Kidney epithelial cell (primary cell): ENCODE data around the gene SENP6. TPM values are rescaled to one million over a fixed set of nuclear protein-coding genes. Genes with fewer than 3 reads are reported as not detected.

ENCODE experiments used
- DNase-seq: peaks from one replicate; pipeline ENCODE4 v3.0.0-alpha.2; 2010; ENCODE audit warnings: low read depth
- H3K27me3 ChIP-seq: 2 replicates; pipeline ENCODE4 v1.6.0; 2011; ENCODE audit warnings: low read length; ENCODE audit not compliant: control insufficient read depth, insufficient read depth
- H3K36me3 ChIP-seq: 2 replicates; pipeline ENCODE4 v1.5.1; 2011; ENCODE audit warnings: low read length; ENCODE audit not compliant: control insufficient read depth, insufficient read depth
- H3K4me3 ChIP-seq: 2 replicates; pipeline ENCODE4 v1.5.1; 2011; ENCODE audit warnings: low read depth, mild to moderate bottlenecking, control low read depth, low read length
- CTCF ChIP-seq: IDR thresholded peaks from 2 replicates; pipeline ENCODE4 v1.5.1; 2011; ENCODE audit warnings: mild to moderate bottlenecking, moderate library complexity, low read length, control low read depth, inconsistent platforms; ENCODE audit not compliant: insufficient read depth, poor library complexity, severe bottlenecking
- total RNA-seq: library from RNA; depleted of rRNA; stranded (reverse); fragments of >200 nt; gene quantifications from 2 replicates; pipeline ENCODE4 v1.2.3, GENCODE V29; 2015

Gene SENP6
- total RNA-seq, 1 donor from 2014 or later: 68.5 TPM

DNA sequence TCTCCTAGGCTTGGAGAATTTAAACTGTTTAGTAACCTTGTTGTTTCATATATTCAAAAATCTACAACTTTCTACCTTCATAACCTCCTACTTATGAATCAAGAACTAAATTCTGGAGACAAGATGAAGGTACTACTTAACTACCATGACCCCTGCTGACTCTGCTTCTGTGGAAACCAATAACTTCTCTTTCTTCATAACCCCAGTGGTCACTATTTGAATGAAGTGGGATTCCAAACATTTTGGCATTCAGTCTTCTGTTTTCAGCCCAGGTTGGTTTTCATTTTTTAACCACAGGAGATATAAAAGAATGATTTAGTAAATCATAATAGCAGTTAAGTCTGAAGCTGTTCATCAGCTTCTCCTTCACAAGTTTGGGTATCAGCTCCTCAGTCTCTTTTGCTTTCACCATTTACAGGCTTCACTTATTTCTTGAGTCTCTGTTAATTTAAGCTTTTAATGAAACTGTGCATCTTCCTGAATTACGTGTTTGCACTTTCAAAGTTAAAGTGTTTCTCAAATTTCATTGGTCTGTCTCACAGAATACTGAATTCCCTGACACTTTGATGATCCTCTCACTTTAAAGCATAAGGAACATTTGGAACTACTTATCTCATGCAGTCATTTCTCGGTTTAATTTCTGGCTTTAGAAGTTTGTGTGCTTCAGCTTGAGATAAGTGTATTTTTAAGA is 9.5 kb downstream of the SENP6 start:
- Histone ChIP-seq H3K4me3 (no peak overlapping the region), H3K36me3 (no peaks in the 10 kb centered on the region), H3K27me3 (no peaks in the 10 kb centered on the region)
- no peak for TF ChIP-seq CTCF
- no peak for DNase-seq

DNA sequence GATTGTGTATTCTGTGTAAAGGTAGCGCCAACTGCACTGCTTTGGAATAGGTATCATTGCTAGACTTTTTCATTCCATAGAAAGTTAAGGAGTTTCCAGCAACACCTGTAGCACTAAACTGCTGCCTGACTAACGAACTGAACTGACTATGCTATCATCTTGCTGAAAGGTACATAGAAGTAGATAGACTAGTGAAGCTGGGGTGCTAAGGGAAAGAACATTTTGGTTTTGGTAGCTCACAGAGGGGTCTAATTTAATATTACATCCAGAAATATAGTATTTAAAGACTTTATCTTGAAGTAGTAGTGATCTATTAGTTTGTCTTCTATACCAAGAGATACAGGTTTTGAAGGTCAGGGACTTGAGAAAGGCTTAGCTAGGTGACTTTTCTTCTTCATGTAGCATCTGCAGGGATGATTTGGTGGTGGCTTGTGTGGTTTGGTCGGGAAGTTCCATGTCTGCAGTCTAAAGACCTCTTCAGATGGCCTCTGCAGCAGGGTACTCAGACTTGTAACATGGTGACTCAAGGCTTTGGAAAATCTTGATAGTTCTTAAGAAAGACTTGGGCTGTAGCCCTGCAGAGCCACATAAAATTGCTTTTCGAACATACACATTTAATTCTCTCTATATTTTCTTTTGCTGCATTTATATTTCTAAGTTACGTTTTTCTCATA is 10.2 kb downstream of the SENP6 start:
- no peak overlapping the region for H3K4me3 ChIP-seq
- DNase-seq: no peak

GRCh38 chr6:75612434-75612833 is 10.8 kb downstream of the SENP6 start:
- TF ChIP-seq CTCF: no peak
- no peak overlapping the region for H3K4me3 ChIP-seq
- no peaks in the 10 kb centered on the region for H3K27me3 ChIP-seq

More for the DNA sequence above, 10.2 kb downstream of the SENP6 start:
- no peaks in the 10 kb centered on the region for H3K27me3 ChIP-seq
- no peak for TF ChIP-seq CTCF
- no peaks in the 10 kb centered on the region for H3K36me3 ChIP-seq

DNA sequence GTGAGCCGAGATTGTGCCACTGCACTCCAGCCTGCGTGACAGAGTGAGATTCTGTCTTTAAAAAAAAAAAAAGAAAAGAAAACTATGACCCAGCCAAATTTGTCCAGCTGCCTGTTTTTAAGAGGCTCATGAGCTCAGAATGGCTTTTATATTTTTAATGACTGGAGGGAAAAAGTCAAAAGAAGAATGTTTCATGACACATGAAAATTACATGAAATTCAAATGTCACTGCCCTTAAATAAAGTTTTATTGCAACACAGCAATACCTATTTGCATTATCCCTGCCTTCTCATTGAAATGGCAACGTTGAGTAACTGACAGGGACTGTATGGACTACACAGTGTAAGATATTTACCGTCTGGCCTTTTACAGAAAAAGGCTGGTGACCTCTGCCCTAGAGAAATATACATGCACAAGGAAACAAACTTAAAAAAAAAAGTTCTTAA is 11.4 kb downstream of the SENP6 start:
- no peaks in the 10 kb centered on the region for H3K36me3 ChIP-seq
- H3K4me3 ChIP-seq: no peak overlapping the region
- TF ChIP-seq CTCF: no peak
- DNase-seq: no peak
- no peaks in the 10 kb centered on the region for H3K27me3 ChIP-seq

More at GRCh38 chr6:75612434-75612833, 10.8 kb downstream of the SENP6 start:
- no peak for DNase-seq
- H3K36me3 ChIP-seq: no peaks in the 10 kb centered on the region

- no peaks in the 10 kb centered on the region for H3K36me3 ChIP-seq
- no peak overlapping the region for H3K4me3 ChIP-seq
- H3K27me3 ChIP-seq: no peaks in the 10 kb centered on the region
- TF ChIP-seq CTCF: no peak
- no peak for DNase-seq
Observed at GRCh38 chr6:75618437-75618836, 16.8 kb downstream of the SENP6 start.
